K562 (cell line): ENCODE measurements around the gene POU3F1. TPM values are rescaled to one million over a fixed set of nuclear protein-coding genes. Genes with fewer than 3 reads are reported as not detected.
A peak's percentile ranks its signal among the peaks of the same experiment; 100 is the strongest.

ENCODE experiments used
- CBX1 ChIP-seq: sonication (generic); IDR thresholded peaks from 2 replicates; pipeline ENCODE4 v1.6.1; 2016; ENCODE audit warnings: antibody characterized with exemption, low read depth, mild to moderate bottlenecking
- HNRNPL ChIP-seq: fragments of 200-400 bp; formaldehyde crosslinking; IDR thresholded peaks from 2 replicates; pipeline ENCODE4 v1.6.1; 2017; ENCODE audit warnings: low read depth, mild to moderate bottlenecking, low read length
- KHSRP ChIP-seq: fragments of 450-650 bp; IDR thresholded peaks from 2 replicates; pipeline ENCODE4 v1.6.1; 2017
- MXI1 ChIP-seq: IDR thresholded peaks from 2 replicates; pipeline ENCODE4 v1.6.1; 2011; ENCODE audit warnings: low read depth, mild to moderate bottlenecking, improper control_type of control experiment, low read length
- POLR2A ChIP-seq: fragments of 450-650 bp; conservative IDR thresholded peaks from 2 replicates; pipeline ENCODE4 v1.6.1; 2016
- POLR2AphosphoS2 ChIP-seq: IDR thresholded peaks from 2 replicates; pipeline ENCODE4 v1.6.1; 2012; ENCODE audit warnings: low read length, improper control_type of control experiment
- PTTG1 ChIP-seq: fragments of 450-650 bp; IDR thresholded peaks from 2 replicates; pipeline ENCODE4 v1.6.1; 2016; ENCODE audit warnings: low read depth, mild to moderate bottlenecking, missing genetic modification characterization, missing compliant biosample characterization
- RBM25 ChIP-seq: fragments of 200-400 bp; formaldehyde crosslinking; IDR thresholded peaks from 2 replicates; pipeline ENCODE4 v1.6.1; 2018; ENCODE audit warnings: low read length, low read depth, moderate library complexity; ENCODE audit not compliant: severe bottlenecking
- RCOR1 ChIP-seq, 2 experiments: IDR thresholded peaks; 2 replicates each; pipeline ENCODE4 v1.6.1; 2012; ENCODE audit warnings: low read depth in 2 of 2, low read length in 2 of 2, borderline replicate concordance in 1 of 2, improper control_type of control experiment in 1 of 2
- SMAD2 ChIP-seq: fragments of 150-350 bp; IDR thresholded peaks from 2 replicates; pipeline ENCODE4 v1.6.1; 2014; ENCODE audit warnings: low read depth, mild to moderate bottlenecking, low read length
- SMAD3 ChIP-seq: fragments of 450-650 bp; formaldehyde crosslinking; conservative IDR thresholded peaks from 2 replicates; pipeline ENCODE4 v1.4.0; 2020; ENCODE audit warnings: mild to moderate bottlenecking
- SMC3 ChIP-seq: conservative IDR thresholded peaks from 2 replicates; pipeline ENCODE4 v1.6.1; 2011; ENCODE audit warnings: low read depth, low read length, improper control_type of control experiment; ENCODE audit not compliant: insufficient read depth
- TCF7 ChIP-seq: sonication (generic); IDR thresholded peaks from 2 replicates; pipeline ENCODE4 v1.6.1; 2016; ENCODE audit warnings: antibody characterized with exemption, borderline replicate concordance
- ZNF696 ChIP-seq: fragments of 250-450 bp; sonication (Bioruptor Pico); conservative IDR thresholded peaks from 2 replicates; pipeline ENCODE4 v1.4.0; 2020; ENCODE audit warnings: mild to moderate bottlenecking, moderate library complexity
- ZNF785 ChIP-seq: fragments of 250-450 bp; sonication (Bioruptor Pico); IDR thresholded peaks from 2 replicates; pipeline ENCODE4 v1.4.0; 2020; ENCODE audit warnings: mild to moderate bottlenecking
- polyA plus RNA-seq, 8 experiments: library from polyadenylated mRNA; depleted of rRNA in 4 of 8; stranded (reverse) in 5 of 8; unstranded in 3 of 8; fragments of >200 nt; fragmentation: Nextera tagmentation in 2 of 8; fragmentation: Illumina TruSeq in 1 of 8; extraction: Ambion mirVana in 2 of 8; extraction: Trizol in 1 of 8; gene quantifications; 2 replicates each; pipeline versions ENCODE4 v1.2.1 to v1.2.3, GENCODE V29; 2011 to 2014; ENCODE audit warnings: inconsistent platforms in 1 of 8, missing spikeins in 1 of 8
- total RNA-seq, 7 experiments: library from RNA; depleted of rRNA in 6 of 7; stranded (reverse); fragments of >200 nt in 6 of 7; fragmentation: Illumina TruSeq in 2 of 7; extraction: Trizol in 2 of 7; gene quantifications; 2 replicates each; pipeline versions ENCODE4 v1.2.1 to v1.2.3, GENCODE V29; 2011 to 2021; ENCODE audit warnings: low replicate concordance in 1 of 7
- TF ChIP-seq, protein P1 (sequence below): sonication (generic); formaldehyde crosslinking; IDR thresholded peaks from 2 replicates; pipeline ENCODE4 v1.8.0; 2022; ENCODE audit warnings: mild to moderate bottlenecking, missing genetic modification reagents
- TF ChIP-seq, protein P2 (sequence below): conservative IDR thresholded peaks from 2 replicates; pipeline ENCODE4 v1.6.1; 2011; ENCODE audit warnings: low read depth, mild to moderate bottlenecking, low read length; ENCODE audit not compliant: control insufficient read depth

POU3F1 gene
- total and polyA plus RNA-seq, 9 of the 15 experiments (the other 6 are each of a cell fraction or from before 2014, with no cell fraction given) = 0.09 TPM; not detected in 8

DNA sequence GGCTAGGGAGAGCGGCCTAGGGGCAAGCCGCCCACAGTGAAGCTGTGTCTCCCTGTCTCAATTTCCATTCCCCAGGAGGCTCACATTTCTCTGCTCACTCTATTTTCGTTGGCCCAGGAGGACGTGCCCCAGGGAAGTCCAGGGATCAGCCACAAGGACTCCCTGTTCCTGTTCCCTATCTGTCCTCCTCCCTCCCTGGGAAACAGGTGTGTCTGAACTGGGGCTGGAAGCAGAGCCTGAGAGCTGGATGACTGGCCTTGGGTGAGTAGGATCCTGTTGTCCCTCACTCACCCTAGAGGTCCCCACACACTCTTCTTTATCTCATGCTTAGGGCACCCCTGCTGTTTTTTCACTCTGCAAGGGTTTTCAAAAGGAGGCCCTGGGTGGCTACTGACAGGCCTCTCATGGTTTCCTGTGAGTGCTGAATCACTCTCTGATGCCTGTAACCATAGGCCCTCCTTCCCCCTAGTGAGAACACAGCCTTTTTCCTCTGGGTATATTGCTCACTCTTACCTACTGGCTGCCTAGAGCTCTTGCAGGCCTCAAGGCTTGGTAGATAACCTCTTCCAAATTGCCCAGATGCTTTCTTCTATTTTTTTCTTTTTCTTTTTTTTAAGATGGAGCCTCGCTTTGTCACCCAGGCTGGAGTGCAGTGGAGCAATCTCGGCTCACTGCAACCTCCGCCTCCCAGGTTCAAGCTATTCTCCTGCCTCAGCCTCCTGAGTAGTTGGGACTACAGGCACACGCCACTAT, 37.3 kb downstream of the POU3F1 start (continued):
- no peak for TF ChIP-seq SMC3
- TF ChIP-seq, protein P1, sequence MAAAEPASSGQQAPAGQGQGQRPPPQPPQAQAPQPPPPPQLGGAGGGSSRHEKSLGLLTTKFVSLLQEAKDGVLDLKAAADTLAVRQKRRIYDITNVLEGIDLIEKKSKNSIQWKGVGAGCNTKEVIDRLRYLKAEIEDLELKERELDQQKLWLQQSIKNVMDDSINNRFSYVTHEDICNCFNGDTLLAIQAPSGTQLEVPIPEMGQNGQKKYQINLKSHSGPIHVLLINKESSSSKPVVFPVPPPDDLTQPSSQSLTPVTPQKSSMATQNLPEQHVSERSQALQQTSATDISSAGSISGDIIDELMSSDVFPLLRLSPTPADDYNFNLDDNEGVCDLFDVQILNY (CRISPR knock-in tag) = no peak
- TF ChIP-seq, protein P2, sequence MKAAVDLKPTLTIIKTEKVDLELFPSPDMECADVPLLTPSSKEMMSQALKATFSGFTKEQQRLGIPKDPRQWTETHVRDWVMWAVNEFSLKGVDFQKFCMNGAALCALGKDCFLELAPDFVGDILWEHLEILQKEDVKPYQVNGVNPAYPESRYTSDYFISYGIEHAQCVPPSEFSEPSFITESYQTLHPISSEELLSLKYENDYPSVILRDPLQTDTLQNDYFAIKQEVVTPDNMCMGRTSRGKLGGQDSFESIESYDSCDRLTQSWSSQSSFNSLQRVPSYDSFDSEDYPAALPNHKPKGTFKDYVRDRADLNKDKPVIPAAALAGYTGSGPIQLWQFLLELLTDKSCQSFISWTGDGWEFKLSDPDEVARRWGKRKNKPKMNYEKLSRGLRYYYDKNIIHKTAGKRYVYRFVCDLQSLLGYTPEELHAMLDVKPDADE = no peak
- no peak for TF ChIP-seq PTTG1 (tag)
- TF ChIP-seq RBM25 = no peak
- no peak for TF ChIP-seq TCF7
- no peak for TF ChIP-seq ZNF785 (CRISPR knock-in tag)
- TF ChIP-seq HNRNPL = no peak
- TF ChIP-seq SMAD3 (CRISPR knock-in tag) = no peak; the same call in 1 of the 2 replicates
- TF ChIP-seq POLR2A = peak; percentile 73; the same call in 1 of the 2 replicates
- TF ChIP-seq CBX1 = peak; percentile 52; the same call in 1 of the 2 replicates
- TF ChIP-seq SMAD2 = no peak
- TF ChIP-seq RCOR1 (IDR thresholded peaks at IDR 0.05; ENCODE audit: borderline replicate concordance in 1 of 2, low read depth in 2 of 2, low read length in 2 of 2) = peak in 1 of 2 experiments; percentile 78; a peak in 2 of 4 replicates
- no peak for TF ChIP-seq ZNF696 (CRISPR knock-in tag)
- no peak; the same call in 1 of the 2 replicates for TF ChIP-seq POLR2AphosphoS2
- TF ChIP-seq KHSRP = no peak
- peak; percentile 51; the same call in 1 of the 2 replicates for TF ChIP-seq MXI1
